KMS-11 (cell line): ENCODE results near the gene TENT5D.

Experiments
- H2AFZ ChIP-seq: fragments of 200-600 bp; sonication (generic); 2 replicates; pipeline ENCODE4 v1.6.1; 2016; ENCODE audit warnings: antibody characterized with exemption, mixed run types, low read depth
- H3K27ac ChIP-seq: fragments of 200-600 bp; sonication (generic); 2 replicates; pipeline ENCODE4 v1.6.1; 2016; ENCODE audit warnings: mild to moderate bottlenecking, mixed run types
- H3K27me3 ChIP-seq: fragments of 200-600 bp; sonication (generic); 2 replicates; pipeline ENCODE4 v1.6.1; 2017; ENCODE audit warnings: mild to moderate bottlenecking, low read depth, mixed run types, moderate library complexity; ENCODE audit not compliant: insufficient read depth
- H3K36me3 ChIP-seq: fragments of 200-600 bp; sonication (generic); 2 replicates; pipeline ENCODE4 v1.6.1; 2017; ENCODE audit warnings: mild to moderate bottlenecking, mixed run types; ENCODE audit not compliant: insufficient read depth
- H3K4me1 ChIP-seq: fragments of 200-600 bp; sonication (generic); 2 replicates; pipeline ENCODE4 v1.6.1; 2016; ENCODE audit warnings: mild to moderate bottlenecking, low read depth, mixed run types; ENCODE audit not compliant: poor library complexity, severe bottlenecking
- H3K4me2 ChIP-seq: fragments of 200-600 bp; sonication (generic); 2 replicates; pipeline ENCODE4 v1.7.0; 2016; ENCODE audit warnings: mild to moderate bottlenecking, mixed run types
- H3K4me3 ChIP-seq: fragments of 200-600 bp; sonication (generic); IDR thresholded peaks from 2 replicates; pipeline ENCODE4 v1.6.1; 2017; ENCODE audit warnings: low read depth, low read length, mixed read lengths; ENCODE audit not compliant: insufficient read depth
- H3K79me2 ChIP-seq: fragments of 200-600 bp; sonication (generic); 2 replicates; pipeline ENCODE4 v1.6.1; 2016; ENCODE audit warnings: low read depth, mixed run types; ENCODE audit not compliant: insufficient read depth
- H3K9ac ChIP-seq: fragments of 200-600 bp; sonication (generic); 2 replicates; pipeline ENCODE4 v1.6.1; 2016; ENCODE audit warnings: mild to moderate bottlenecking, mixed run types
- H4K20me1 ChIP-seq: fragments of 200-600 bp; sonication (generic); 2 replicates; pipeline ENCODE4 v1.6.1; 2016; ENCODE audit warnings: mild to moderate bottlenecking, mixed run types; ENCODE audit not compliant: insufficient read depth
- CTCF ChIP-seq: fragments of 200-600 bp; sonication (generic); conservative IDR thresholded peaks from 2 replicates; pipeline ENCODE4 v1.6.1; 2017; ENCODE audit warnings: low read depth, mild to moderate bottlenecking, antibody characterized with exemption, low read length, moderate library complexity, mixed read lengths

Gene TENT5D

DNA sequence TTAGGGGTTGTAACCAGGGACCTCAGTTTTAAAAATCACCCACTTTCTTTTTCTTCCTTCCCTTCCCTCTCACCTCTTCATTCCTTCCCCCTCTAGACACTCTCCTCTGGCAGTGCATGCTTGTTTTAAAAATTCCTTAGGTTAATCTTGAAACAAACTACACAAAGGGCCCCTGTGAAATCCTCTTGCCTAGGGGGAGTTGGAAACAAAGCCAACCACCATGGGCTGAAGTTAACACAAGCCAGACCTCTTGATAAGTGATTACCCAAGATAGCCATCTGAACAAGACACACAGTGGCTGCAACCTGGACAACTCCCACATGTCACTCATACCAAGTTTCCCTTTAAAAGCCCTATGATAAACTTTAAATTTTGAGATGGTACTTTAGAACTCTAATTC, 68.9 kb downstream of the TENT5D start:
- Histone ChIP-seq H3K36me3 (no peaks in the 10 kb centered on the region), H4K20me1 (no peaks in the 10 kb centered on the region), H3K4me3 (no peak overlapping the region), H3K27ac (no peak overlapping the region), H3K4me2 (no peak overlapping the region), H3K79me2 (no peaks in the 10 kb centered on the region), H3K4me1 (no peaks in the 10 kb centered on the region), H3K27me3 (no peaks in the 10 kb centered on the region), H3K9ac (no peak overlapping the region), H2AFZ (no peak overlapping the region)
- TF ChIP-seq CTCF = no peak
